IPS-NIHi7 (cell line): ENCODE data around the gene ATXN7L3.

Experiments used
- DNase-seq: peaks from one replicate; pipeline ENCODE4 v3.0.0; 2012; ENCODE audit warnings: mixed read lengths; ENCODE audit errors: extremely low spot score

ATXN7L3 gene

DNA sequence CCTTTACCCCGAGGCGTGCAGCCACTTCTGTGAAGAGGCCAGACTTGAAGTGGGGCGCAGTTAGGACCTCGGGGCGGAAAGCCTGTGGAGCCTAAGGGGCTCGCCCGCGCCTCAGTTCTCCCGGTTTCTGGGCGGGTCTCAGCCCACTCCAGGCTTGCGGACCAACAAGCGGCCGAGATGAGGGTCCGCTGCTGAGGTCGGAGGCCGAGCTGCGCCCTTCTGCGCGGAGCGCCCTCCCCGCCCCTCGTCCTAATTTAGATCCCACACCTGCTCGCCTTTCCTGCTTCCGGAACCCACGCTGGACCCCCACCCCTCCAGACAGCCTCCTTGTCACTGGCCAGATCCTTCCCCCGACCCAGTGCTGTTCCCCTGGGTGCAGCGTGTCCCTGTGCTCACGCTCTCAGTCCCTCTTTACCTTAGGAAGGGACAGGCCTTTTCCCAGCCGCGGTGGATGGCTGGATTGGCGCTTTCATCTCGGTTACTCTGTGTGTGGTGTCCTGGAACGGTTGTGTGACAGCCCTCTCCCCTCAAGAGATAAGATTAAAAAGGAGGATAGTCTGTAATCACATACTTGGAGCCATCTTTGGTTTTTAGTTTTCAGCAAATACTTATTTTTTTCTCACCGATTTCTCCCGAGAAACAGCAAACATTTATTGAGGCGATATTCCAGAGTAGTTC is 933 bp upstream of the ATXN7L3 start:
- no peak for DNase-seq

DNA sequence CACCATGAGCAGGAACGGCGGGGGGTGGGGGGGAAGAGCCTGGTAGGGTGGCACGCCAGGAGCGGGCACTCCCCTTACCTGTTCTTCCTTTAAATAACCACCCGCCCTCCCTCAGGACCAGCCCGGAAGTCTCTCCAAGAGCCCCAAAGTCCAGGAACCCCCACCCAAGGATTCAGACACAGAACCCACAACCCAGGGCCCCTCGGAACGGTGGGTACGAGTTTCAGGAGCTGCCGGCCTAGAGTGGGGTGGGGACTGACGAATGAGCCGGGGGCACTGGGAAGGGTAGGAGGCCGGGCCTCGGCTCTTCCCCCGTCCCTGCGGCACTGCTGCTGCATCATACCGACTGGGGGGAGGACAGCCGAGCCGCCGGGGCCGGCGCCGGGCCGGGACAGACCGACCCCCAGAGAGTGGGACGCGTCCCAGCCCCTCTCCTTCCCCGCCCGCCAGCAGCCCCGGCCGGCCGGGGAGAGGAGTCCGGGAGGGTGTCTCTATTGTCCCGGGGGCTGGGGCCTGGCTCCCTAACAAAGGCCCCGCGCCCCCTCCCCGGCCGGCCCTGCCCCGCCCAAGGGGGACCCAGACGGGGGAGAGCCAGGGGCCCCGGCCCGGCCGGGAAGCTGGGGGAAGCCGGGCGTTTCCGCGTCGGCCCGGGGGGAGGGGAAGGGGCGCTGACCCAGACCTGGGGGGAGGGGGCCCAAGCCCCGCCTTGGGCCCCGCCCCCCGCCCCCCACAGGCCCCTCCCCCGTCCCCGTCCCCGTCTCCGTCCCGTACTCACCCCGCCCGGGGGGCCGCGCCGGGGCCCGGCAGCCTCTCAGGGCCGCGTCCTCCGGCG is 747 bp downstream of the ATXN7L3 start:
- DNase-seq, result peak; percentile 85

DNA sequence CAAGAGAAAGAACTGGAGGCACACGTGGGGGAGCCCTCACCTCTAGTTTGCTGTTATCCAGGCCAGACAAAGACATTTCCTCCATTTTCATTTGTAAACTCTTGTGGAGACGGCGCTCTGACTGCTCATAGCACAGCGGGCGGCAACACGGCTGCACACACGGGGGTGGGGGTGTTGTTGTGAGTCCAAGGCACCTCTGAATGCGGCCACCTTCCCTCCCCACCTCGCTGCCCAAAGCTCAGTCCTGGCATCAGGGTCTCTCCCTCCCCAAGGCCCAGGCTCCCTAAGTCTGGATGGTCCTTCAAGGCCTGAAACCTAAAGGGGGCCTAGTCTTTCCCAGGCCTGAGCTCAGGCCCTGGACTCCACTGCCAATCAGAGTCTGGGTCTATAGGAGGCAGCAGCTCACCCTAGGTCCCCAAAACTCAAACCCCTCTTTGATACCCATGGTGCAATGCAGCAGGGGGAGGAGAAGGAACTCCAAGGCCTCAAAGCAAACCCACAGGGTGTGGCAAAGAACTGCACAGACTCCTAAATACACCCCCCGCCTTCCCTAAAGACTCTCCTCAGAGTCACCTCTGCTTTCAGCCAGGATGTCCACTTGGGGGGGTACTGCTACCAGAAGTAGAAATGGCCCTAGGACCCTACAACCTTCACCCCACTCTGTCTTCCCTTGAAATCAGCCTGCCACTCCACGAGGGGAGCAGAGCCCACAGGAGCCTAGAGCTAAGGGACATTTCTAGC is 1.5 kb downstream of the ATXN7L3 start:
- no peak for DNase-seq

DNA sequence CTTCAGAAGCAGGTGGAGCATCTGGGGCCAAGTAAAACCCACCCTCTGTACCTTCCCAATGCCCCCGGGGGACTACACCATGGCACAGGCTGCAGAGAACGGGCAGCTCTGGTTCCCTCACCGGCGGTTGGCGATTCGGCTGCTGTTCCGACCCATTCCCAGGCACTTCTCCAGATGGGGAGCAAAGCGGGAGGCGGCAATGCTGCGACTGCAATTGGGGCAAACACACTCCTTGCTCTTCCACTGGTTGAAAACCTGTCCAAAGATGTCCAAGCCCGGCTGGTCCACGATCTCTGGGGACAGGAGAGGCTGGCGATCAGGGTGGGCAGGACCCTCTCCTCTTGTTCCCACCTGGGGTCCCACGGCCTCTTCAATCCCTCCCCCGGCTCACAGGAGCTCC is 2.6 kb downstream of the ATXN7L3 start:
- DNase-seq, result no peak

DNA sequence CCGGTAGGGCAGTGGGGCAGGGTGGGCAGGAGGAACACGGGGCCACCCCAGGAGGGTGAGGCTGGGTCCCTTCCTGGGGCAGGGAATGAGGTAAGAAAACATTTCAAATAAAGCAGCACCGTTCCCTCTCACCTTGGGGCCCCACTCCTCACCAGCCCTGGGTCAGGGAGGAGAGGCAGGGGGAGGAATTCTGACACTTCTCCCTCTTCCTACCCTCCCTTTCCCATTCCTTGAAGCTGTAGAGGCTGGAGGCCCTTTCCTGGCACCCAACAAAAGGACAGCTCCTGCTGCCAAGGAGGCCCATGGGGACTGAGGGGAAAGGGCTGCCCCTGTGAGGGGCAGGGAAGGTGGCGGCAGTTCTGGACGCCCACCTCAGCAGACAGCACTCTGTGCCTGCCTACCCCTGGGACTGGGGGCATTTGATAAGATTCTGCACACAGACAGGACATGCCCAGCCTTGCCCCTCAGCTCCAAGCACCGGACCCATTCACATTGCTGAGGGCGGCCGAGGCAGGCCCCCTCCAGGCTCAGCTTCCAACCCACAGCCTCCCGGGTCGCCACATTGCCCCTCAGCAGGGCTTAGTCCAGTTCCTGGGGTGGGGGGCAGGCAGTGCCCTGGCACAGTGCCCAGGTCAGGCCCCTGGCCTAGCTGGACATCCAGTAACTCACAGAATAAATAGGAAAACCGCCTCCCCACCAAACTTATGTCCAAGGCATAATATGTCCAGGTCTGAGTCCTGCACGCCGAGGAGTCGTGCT is 6.2 kb downstream of the ATXN7L3 start:
- DNase-seq, result no peak

DNA sequence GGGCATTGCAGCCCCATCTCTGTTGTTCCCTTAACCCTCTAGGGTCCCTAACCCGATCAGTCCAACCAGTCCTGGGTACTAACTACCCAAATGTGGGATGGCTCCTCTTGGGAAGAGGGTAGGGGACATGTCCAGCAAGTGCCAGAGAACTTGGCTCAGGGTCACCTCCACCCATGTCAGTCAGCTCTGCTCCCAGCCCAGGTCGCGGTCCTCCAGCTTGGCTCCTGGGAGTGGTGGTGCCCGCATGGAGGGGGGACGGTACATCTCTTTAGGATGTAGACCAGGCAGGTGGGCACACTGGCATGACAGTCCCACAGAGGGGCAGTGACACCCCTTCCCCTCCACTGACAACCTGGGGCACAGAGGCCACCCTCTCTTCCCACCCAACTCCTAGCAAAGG is 6.9 kb downstream of the ATXN7L3 start:
- no peak for DNase-seq

DNA sequence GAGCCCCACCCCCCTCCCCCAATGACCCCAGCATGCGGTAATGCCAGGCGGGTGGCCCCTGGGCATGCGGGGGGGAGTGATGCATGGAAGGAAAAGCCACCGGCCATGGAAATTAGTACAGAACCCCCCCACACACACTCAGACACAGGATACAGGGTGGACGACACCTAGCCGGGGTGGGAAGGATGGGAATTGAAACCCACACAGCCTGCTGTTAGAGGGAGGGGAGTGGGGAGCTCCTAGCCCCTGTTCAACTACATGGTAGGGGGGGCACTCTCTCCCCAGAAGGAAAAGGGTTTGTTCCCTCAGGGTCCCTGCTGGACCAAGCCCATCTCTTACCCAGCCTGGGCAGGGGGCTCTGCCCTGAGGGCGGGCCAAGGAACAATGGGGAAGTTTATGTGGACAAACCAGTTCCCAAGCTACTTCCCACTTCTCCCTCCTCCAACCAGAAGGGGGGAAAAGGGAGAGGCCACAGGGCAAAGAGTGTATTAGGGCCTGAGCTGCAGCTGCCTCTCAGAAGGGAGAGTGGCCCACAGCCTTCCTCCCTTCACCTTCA is 7.7 kb downstream of the ATXN7L3 start:
- peak; percentile 44 for DNase-seq

DNA sequence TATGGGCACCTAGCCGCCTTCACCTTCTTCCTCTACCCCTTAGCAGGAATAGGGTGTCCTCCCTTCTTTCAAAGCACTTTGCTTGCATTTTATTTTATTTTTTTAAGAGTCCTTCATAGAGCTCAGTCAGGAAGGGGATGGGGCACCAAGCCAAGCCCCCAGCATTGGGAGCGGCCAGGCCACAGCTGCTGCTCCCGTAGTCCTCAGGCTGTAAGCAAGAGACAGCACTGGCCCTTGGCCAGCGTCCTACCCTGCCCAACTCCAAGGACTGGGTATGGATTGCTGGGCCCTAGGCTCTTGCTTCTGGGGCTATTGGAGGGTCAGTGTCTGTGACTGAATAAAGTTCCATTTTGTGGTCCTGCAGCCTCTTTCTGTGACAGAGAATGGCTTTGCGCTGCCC is 8.3 kb downstream of the ATXN7L3 start:
- DNase-seq, result no peak

DNA sequence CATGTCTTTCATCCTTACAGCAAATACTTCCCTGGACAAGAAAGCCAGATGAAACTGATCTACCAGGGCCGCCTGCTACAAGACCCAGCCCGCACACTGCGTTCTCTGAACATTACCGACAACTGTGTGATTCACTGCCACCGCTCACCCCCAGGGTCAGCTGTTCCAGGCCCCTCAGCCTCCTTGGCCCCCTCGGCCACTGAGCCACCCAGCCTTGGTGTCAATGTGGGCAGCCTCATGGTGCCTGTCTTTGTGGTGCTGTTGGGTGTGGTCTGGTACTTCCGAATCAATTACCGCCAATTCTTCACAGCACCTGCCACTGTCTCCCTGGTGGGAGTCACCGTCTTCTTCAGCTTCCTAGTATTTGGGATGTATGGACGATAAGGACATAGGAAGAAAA is 9.2 kb downstream of the ATXN7L3 start:
- DNase-seq, result no peak

DNA sequence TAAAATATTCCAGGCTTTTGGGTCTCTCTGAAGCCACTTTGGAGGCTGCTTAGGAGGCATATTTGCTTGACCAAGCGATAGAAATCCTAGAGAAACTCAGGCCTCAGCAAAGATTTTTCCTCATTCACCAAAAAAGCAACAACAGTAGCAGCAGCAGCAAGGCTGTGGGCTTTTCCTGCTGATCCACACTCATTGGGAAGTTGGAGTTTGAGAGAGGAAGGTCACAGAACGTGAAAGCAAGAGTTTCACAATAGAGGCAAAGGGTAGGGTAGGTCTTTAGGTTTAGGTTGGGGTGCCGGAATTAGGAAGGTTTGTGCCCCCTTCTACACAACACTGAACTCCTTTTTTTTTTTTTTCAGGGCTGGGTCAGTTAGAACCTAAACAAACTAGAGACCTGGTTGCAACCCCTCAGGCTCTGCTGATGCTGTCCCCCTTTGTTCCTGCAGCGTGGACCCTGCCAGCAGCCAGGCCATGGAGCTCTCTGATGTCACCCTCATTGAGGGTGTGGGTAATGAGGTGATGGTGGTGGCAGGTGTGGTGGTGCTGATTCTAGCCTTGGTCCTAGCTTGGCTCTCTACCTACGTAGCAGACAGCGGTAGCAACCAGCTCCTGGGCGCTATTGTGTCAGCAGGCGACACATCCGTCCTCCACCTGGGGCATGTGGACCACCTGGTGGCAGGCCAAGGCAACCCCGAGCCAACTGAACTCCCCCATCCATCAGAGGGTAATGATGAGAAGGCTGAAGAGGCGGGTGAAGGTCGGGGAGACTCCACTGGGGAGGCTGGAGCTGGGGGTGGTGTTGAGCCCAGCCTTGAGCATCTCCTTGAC is 10.9 kb downstream of the ATXN7L3 start:
- DNase-seq, result no peak

DNA sequence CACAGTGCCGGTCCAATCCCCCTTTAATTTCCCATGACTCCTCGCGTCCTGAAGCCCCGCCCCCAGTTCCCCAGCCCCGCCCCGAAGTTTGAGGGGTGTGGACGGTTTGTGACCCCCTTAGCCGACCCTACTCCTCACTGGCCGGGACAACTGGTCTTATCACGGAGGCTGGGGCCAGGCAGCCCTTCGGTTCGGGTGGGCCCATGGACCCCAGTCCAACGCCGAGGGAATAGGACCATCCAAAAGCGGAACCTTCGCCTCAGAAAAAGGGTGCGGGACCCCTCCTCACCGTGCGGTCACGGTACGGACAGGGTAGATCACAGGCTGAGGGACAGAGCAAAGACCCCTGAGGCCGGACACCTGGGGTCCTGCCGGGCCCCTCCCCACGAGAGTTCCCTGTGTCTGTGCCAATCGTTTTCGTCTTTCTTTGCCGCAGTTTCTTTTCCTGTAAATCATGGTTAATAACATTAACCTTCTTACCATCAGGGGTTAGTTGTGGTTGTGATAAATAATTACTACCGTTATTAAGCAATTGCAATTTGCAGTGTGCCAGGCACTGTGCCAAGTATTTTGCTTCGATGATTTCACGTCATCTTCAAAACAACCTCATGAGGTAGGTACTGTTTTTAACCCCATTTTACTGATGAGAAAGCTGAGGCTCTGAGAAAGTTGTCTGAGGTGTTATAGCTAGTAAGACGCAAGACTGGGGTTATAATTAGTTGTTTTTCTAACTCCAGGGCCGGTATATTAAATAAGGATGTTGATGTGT is 12.4 kb downstream of the ATXN7L3 start:
- DNase-seq, result no peak

DNA sequence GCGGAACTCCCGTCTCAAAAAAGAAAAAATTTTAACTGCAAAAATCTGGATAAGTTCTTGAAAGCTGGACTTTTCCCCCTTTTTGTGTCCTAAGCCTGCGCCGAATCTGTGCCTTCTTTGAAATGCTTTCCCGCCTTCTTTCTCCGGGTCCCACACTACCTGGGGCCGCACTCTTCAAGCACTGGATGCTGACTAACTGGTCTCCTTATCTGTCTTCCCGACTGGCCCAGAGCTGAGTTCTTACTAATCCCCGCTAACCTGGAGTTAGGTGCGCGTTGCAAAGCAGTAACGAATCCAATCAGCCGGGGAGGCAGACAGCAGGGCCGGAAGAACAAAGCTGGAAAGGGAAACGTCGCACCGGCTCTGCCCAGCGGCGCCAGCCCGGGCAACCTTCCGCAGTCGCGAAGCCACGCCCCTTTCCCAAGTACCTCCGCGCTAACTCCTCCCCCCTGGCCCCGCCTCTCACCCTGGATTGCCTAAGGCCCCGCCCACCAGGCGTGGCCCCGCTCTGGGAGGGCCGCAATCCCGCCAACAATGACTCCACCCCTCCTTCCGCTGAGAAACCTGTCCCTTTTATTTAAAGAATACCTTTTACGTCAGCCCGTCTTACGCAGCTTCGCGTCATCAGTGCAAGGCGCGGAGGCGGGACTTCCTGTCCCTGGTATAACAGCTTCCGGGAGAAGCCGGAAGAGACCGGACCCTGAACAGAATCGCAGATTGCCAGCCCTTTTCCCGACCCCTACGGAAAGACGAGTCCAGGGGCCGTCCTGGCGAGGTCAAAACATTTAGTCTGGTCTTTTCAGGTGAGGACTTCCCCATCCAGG is 13.2 kb downstream of the ATXN7L3 start, which contains the start of gene TMUB2:
Gene TMUB2 (plus strand): TSS at position 666 of the 824 bp plus-strand sequence. CDS start 737 bp downstream, outside the sequence.
- peak; percentile 99 for DNase-seq

DNA sequence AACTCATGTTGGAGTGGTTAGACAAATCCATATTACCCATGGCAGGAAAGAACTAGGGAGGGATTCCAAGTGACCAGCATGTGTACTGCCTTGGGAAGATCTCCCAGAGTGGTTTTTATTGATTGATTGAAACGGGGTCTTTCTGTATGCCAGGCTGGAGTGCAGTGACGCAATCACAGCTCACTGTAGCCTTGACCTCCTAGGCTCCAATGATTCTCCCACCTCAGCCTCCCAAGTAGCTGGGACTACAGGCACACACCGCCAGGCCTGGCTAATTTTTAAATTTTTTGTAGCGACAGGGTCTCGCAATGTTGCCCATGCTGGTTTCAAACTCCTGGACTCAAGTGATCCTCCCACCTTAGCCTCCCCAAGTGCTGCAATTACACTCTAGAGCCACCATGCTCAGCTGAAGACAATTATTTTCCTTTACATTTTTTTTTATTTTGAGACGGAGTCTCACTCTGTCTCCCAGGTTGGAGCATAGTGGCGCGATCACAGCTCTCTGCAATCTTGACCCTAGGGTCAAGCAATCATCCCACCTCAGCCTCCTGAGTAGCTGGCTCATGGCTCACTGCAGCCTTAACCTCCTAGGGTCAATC is 15.4 kb downstream of the ATXN7L3 start:
- DNase-seq, result no peak

DNA sequence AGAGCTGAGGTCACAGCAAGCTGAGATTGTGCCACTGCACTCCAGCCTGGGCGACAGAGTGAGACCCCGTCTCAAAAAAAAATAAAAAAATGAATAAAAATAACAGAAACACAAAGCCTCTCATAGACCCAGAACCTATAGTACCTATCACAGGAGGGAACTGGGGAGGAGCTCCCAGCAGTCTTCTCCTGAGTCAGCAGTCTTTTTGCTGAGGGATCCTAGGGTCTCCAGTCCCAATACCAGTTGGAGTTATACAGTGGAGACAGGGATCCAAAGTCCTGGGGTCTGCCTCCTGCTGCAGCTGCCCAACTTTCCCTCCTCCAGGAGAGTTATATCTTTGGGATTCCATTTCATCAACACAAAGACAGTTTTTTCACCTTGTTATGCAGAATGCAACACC is 16.7 kb downstream of the ATXN7L3 start:
- DNase-seq, result no peak

DNA sequence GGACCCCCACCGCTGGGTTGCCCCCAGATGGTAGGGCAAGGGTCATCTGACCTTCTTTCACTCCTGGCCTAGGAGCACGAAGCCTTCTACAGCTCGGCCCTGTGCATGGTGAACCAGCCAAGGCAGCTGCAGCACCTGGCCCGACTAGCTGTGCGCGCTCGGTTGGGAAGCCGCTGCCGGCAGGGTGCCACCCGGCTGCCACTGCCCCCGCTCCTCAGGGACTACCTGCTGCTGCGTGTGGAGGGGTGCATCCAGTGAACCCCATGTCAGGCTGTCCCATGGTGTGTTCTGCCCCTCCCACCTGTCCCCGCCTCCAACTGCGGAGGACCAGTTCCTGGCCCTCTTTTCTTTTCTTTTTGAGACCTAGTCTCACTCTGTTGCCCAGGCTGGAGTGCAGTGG is 21.6 kb downstream of the ATXN7L3 start:
- DNase-seq, result no peak

DNA sequence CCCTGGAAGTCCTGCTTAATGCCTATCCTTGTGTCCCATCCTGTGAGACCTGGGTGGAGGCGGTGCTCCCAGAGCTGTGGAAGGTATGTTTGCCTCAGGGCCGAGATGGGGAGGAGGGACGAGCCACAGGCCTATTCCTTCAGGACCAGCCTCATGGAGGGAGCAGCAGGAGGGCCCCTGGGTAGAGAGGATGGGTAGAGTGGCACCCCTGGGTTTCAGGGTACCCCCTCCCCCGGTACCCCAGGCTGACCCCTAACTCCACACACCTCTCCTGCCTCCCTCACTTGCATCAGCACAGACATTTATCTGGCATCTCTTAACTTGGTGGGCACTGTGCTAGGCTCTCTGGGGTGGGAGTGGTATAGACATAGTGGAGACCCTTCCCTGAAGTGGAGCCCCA is 22.0 kb downstream of the ATXN7L3 start:
- no peak for DNase-seq

DNA sequence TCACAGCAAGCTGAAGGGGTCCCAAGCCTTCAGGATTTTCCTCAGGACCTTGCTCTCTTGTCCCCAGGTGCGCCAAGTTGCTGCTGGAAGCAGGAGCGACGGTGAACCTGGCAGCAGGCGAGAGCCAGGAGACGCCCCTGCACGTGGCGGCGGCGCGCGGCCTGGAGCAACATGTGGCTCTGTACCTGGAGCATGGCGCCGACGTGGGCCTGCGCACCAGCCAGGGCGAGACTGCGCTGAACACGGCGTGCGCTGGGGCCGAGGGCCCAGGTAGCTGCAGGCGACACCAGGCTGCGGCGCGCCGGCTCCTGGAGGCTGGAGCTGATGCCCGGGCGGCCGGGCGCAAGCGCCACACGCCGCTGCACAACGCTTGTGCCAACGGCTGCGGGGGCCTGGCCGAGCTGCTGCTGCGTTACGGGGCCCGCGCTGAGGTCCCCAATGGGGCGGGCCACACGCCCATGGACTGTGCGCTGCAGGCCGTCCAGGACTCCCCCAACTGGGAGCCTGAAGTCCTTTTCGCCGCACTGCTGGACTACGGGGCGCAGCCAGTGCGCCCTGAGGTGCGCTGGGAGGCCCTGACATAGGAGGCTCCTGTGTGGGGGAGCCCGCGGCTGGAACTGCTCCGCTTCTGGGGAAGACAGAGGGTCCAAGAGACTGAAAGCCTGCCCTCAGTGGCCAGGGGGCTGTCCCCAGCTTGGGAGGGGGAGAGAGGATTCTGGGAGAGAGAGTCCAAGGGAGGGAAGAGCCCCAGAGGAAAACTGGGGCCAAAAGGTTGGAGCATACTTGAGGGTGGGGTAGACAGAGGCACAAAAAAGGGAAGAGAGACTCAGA is 22.8 kb downstream of the ATXN7L3 start:
- no peak for DNase-seq

DNA sequence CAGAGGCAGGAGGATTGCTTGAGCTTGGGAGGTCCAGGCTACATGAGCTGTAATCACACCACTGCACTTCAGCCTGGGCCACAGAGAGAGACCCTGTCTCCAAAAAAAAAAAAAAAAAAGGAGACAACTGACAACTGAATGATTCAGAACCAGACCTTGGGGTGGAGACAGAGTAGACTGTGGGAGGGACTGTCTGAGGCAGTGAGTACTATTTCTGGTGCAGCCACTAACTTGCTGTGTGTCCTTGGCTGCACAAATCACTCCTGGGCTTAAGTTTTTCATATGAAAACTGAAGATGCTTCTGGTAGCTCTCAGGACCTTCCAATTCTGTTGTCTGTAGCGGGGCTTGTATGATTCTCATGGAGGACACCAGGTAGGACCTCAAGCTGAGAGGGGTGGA is 23.4 kb downstream of the ATXN7L3 start:
- DNase-seq, result no peak
